Dermis microvascular lymphatic vessel endothelial cell (primary cell): ENCODE measurements around the gene PLAAT1. TPM values are rescaled to one million over a fixed set of nuclear protein-coding genes. Genes with fewer than 3 reads are reported as not detected.

Experiments
- DNase-seq, 2 donors: peaks; one replicate each; pipeline versions ENCODE4 v3.0.0 to v3.0.0-alpha.2; 2010; ENCODE audit warnings: low read depth in 2 of 2
- total RNA-seq: library from RNA; depleted of rRNA; stranded (reverse); fragments of >200 nt; gene quantifications from 2 replicates; pipeline ENCODE4 v1.2.1, GENCODE V29; 2014

Gene PLAAT1
- total RNA-seq = 0.39 and 0.89 TPM in 2 replicates

DNA sequence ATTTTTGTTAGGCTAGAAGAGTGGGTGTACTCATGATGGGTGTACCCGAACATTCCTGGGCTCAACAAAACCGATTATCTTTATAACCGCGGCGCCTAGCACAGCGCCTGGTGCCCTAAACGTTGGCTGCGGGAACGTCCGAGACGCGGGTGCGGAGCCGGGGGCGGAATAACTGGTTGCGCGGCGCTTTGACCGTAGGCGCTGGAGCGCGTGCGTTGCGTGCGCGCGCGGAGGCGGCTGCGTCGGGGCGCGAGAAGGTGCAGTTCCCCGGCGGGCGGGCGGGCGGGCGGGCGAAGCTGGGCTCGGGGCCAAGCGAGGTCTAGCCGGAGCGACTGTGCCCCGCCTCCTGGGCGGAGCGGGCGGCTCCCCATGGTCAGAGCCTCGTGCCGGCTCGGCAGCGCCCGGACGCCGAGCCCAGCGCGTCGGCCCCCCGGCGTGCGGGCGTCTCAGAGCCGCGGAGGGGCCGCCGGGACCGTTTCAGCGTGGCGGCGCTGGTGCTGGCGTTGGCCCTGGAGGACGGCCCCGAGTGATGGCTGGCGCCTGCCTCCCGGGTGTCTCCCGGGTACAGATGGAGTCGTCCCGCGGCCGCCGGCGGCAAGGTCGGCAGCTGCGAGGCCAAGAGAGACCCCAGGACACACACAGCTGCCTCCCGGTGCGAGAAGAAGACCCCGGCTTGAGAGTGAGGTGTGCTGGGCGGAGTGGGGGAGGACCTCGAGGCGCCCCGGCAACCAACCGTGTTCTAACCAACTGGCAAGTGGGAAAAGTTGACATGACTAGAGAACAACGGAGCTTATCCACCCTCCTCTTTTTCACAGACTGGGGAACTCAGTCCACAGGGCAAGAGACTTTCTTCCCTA lies at the start of gene PLAAT1:
PLAAT1 (plus strand) TSS at position 373 of the 857 bp plus-strand sequence. CDS start 14,429 bp downstream, outside the sequence.
- peak; percentile 11 to 53 for DNase-seq

DNA sequence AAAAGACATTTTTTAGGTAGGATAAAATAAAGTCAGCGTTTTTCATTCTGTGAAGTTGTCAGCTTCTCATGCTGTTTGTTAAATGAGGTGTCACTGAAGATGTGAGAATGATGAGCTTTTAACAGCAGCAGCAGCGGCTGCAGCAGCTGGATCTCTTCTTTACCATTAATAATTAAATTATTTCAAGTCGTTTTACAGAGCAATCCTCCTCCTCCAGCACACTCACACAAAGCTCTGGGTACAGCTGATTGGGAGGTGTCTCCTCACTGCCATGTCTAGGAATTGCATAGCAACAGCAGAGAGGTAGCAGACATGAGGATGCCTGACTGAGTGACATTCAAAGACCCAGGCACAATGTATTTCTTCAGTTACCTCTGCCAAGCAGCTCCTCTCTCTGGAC lies 46.7 kb upstream of the PLAAT1 start:
- DNase-seq = no peak

- DNase-seq = no peak
These were observed 44.3 kb upstream of the PLAAT1 start for GRCh38 chr3:193196746-193197145.

GRCh38 chr3:193207290-193208273 lies 33.4 kb upstream of the PLAAT1 start:
- DNase-seq = no peak

- no peak for DNase-seq
These were observed 30.4 kb upstream of the PLAAT1 start for GRCh38 chr3:193210618-193211017.

- no peak for DNase-seq
These were observed 29.8 kb upstream of the PLAAT1 start for GRCh38 chr3:193211173-193211572.

DNA sequence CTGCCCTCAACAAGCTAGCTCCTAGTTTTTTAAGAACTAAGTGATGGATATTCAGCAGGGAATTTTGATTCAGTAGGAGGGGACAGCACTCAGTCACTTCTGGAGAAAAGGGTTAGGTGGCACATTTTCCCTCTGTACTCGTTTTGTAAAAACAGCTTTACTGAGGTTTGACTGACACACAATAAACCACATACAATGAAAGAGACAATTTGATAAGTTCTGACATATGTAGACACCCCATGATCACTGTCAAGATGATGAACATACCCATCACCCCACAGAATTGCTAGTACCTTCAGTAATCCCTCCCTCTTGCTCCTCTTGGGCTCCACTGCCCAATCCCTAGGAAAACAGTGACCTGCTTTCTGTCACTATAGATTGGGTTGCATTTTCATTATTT lies 29.0 kb upstream of the PLAAT1 start:
- DNase-seq = no peak

GRCh38 chr3:193212844-193213243 lies 28.2 kb upstream of the PLAAT1 start:
- DNase-seq = no peak

DNA sequence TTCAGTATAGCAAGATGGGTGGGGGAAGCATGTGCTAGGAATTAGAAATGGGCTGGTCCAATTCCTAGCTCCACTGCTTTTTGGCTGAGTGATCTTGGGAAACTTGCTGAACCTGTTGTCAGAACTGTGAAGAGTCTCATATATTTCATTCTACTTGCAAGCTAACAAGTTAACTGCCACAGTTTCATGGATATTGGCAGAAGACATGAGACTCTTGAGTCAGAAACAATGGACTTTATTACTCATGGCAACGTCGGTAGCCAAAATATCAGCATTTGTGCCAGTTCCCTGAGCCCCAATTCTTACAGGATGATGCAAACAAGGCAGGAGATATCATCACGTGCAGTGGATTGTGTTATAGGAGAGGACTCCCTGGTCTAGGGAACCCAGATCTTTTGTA lies 26.6 kb upstream of the PLAAT1 start:
- DNase-seq = no peak

GRCh38 chr3:193225302-193226125 lies 15.5 kb upstream of the PLAAT1 start:
- DNase-seq = no peak

GRCh38 chr3:193228206-193228605 lies 12.8 kb upstream of the PLAAT1 start:
- no peak for DNase-seq

DNA sequence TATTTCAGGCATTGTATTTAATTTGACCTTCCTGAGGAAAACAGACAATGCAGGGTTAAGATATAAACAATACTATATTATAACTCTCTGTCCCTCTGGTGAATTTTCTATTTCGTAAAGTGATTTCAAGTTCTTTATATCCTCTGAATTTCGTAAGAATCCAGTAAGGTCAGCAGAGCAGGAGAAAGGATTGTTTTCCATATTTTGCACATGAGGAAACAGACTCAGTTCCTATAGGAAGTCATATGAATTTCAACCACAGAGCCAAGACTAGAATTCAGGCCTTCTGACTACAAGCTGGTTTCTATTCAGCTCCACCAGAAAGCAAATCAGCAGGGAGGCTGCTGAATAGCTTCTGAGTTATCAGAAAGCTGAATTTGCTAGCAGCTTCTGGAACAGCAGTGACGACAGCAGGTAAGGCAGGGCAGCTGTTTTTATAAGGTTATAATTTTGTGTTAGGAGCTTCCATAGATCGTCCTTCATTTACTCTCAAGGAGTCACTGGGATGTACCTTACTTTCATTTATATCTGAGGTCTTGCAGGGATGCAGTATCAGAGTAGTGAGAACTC lies 11.1 kb upstream of the PLAAT1 start:
- peak in 1 of 2 donors; percentile 54 for DNase-seq

DNA sequence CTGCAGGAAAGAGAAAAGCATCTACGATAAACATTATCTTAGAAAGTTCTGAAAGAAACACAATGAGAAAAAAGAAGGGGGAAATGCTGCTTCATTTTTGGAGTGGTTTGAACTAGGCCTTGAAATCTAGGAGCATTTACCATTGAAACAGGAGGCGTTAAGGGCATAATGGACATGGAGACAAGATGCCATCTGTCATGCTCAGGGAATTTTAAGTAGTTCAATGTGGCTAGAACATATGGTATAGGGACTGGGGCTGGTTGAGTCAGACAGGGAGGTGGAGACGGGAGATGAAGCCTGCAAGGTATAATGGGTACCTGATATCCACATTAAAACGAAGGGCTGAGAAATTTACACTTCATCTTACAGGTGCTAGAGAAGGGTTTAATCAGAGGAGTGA lies 10.4 kb upstream of the PLAAT1 start:
- no peak for DNase-seq

DNA sequence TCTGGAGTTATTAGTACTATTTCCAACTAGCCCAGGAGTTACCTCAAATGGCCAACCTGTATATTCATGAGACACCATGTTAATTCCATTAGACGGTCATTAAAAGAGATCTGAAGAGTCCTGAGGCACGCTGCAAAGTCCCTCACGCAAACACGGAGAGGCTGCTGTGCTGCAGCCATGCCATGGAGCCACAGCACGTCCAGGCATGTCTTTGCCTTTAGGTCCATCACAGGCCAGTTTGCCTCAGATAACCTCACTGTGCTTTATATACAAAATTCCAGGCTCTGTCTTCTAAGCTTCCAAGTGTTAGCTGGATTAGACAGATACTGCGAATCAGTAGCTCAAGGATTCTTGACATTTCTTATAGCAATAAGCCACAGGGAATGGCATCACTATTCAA lies 9.8 kb upstream of the PLAAT1 start:
- no peak for DNase-seq

DNA sequence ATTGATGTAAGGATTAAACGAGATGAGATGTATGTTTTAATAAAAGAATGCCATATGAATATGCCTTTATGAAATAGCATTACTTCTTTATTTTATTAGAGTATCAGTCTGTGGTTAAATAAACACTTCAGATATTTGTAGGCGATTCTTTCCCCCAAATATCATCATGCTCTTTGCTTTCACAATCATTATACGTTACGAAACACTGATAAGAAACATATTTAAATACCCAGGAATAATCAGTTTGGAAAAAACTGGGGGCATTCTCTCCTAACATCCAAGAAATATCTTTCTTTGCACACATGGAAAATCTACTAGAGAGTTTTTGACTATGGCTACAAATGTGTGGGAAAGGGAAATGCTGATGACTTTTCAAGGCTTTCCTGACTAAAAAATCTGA lies 4.4 kb upstream of the PLAAT1 start:
- no peak for DNase-seq

DNA sequence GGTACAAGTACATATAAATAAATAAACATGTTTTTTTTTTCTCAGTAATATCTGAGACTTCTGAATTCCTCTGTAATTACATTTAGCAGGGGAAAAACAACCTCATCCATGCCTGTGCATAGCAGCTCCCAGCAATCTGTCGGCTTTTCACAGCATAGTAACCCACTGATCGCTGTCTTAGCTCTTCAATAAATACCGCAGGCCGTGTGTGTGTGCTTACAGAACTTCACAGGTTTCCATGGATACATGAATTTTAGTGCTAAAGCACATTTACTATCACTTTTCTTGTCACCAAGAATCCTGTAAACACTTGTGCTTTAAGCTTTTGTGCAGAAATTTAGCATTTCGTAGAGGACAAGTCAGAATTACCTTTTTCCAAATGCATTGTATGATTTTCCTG lies 4.0 kb upstream of the PLAAT1 start:
- DNase-seq = no peak

- peak in 1 of 2 donors; percentile 3 for DNase-seq
These were observed 579 bp upstream of the PLAAT1 start for GRCh38 chr3:193240436-193240849.

DNA sequence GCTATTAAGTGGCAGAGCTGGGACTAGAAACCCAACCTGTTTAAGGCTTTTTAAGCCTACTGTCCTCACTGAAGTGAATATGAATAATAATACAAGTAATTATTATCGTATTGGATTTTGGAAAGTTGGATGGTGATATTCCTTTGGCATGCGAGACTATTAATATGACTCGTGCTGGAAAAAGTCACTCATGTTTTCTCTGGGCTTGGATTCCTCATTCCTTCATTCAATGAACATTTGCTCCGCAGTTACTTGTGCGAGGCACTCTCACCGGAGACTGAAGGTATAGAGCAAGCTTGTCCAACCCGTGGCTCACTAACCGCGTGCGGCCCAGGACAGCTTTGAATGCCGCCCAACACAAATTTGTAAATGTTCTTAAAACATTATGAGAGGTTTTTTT lies 694 bp downstream of the PLAAT1 start:
- DNase-seq = no peak

DNA sequence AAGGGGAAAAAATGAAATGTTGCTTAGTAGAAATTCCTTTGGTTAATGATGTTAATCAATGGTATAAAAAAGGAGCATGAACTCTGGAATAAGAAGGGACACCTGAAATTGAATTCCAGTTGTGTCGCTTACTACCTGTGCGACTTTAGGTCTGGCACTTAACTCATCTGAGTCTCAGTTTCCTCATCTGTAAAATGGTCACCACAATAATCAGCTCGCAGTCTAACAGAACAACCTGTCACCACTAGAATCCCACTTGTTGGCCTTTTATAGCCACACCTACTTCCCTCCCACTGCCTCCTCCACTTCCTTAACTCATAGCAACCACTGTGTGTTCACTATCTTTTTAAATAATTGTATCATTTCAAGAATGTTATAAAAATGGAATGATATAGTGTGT lies 2.5 kb downstream of the PLAAT1 start:
- DNase-seq = no peak

DNA sequence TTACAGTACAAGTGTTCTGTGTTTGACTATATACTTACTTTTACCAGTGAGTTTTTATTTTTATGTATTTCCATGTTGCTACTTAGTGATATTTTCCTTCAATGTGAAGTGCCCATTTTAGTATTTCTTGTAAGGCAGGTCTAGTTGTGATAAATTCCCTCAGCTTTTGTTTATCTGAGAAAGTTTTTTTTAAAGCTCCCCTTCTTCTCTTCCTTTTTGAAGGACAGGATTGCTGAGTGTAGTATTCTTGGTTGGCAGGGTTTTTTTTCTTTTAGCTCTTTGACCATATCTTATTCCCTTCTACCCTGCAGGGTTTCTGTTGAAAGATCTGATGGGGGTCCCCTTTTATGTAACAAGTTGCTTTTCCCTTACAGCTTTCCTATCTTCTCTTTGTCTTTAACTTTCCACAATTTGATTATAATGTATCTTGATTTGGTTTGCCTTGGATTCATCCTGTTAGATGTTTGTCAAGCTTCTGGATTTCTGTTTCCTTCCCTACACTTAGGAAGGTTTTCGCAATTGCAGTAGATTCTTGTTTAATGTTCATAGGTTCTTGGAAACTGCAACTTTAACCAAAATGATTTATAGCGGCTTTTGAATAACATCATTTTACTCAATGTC lies 7.9 kb downstream of the PLAAT1 start:
- DNase-seq = no peak

DNA sequence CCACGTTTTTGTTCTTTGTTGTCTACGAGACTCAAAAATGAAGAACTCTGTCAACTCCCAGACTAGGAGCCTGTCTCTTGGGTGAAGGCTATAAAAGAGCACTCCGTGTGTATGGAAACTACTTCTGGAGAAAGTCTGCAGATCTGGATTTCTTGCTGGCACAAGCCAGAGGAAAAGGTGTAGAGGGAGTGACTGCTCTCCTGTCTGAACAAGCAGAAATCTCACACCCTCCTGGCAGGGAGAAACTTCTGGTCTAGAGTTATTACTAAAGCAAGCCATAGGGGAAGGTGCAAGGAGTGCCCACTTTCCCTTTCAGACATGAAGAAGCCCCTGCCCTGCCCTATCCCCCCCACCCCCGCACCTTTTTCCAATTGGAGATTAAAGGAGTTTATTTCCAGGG lies 9.5 kb downstream of the PLAAT1 start:
- DNase-seq = no peak
